ENCODE data around the gene MSH6. TPM values are rescaled to one million over a fixed set of nuclear protein-coding genes. Genes with fewer than 3 reads are reported as not detected.

Gene MSH6
- total RNA-seq, 1 donor from 2014 or later: 33.6 TPM

DNA sequence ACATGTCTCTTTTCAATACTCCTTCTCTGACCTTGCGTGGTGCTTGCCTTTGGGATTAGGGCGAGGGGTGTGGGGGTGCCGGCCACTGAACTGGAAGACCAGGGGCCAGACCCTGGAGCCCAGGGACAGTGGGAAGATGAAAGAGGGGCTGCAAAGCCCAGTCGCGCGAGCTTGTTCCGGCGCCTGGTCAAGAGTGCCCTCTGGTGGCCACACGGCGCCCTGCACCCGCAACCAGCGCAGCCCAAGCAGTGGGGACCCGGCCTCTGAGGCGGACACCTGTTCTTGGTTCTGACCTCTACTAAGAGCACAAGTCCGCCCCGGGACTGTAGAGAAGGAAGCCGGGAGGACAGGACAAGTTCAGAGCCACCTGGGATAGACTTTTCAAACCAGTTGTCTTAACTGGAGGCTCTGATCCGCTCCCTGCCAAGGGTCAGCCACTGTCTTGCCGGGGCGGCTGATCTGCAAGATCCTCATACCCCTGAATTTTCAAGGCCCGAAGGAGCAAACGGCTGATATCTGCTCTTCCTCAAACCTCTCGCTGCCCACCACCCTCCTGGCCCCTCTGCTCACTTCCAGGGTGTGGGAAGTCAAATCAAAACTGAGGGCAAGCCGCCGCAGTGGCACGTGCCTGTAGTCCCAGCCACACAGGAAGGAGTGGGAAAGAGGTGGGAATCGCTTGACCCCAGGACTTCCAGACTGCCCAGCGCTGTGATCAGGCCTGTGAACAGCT lies 14.9 kb upstream of the MSH6 start:
- Histone ChIP-seq H3K36me3 (ENCODE audit: control insufficient read depth, insufficient read depth, low read length) (no peaks in the 10 kb centered on the region), H3K27me3 (ENCODE audit: control insufficient read depth, insufficient read depth, low read length) (no peaks in the 10 kb centered on the region), H3K4me3 (ENCODE audit: low read depth, low read length) (no peak overlapping the region)
- TF ChIP-seq CTCF (IDR thresholded peaks at IDR 0.05; ENCODE audit: insufficient read depth, low read length, poor library complexity, severe bottlenecking): peak; percentile 97
- DNase-seq (ENCODE audit: low read depth): no peak

DNA sequence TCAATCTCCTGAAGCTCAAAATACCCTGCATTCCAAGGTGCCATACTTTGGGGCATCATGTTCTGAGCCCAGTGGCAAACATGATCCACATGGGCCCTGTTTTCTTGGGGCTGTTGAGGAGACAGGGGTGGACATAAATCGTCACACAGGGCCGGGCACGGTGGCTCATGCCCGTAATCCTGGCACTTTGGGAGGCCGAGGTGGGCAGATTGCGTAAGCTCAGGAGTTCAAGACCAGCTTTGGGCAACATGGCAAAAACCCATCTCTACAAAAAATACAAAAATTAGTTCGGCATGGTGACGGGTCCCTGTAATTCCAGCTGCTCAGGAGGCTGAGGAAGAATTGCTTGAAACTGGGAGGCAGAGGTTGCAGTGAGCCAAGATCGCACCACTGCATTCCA lies 13.6 kb upstream of the MSH6 start:
- no peak for DNase-seq (ENCODE audit: low read depth)
- Histone ChIP-seq H3K4me3 (ENCODE audit: low read depth, low read length) (no peak overlapping the region), H3K27me3 (ENCODE audit: control insufficient read depth, insufficient read depth, low read length) (no peaks in the 10 kb centered on the region), H3K36me3 (ENCODE audit: control insufficient read depth, insufficient read depth, low read length) (no peaks in the 10 kb centered on the region)
- TF ChIP-seq CTCF (IDR thresholded peaks at IDR 0.05; ENCODE audit: insufficient read depth, low read length, poor library complexity, severe bottlenecking): no peak

DNA sequence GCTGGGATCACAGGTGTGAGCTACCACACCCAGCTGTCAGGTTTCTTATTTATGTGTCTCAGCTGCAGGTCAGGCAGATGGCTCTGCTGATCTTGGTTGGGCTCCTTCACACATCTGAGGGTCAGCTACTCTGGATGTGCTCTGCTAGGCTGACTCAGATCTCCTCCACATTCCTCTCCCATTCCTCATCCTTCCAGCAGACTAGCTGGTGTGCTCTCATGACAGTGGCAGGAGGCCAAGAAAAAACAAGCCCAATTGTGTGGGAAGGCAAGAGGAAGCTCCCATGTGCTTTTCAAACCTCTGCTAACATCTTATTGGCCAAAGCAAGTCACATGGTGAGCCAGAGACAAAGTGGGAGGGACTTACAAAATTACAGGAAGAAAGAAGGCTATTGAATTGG lies 11.7 kb upstream of the MSH6 start:
- H3K27me3 ChIP-seq (ENCODE audit: control insufficient read depth, insufficient read depth, low read length): no peaks in the 10 kb centered on the region

GRCh38 chr2:47772343-47772742 lies 10.6 kb upstream of the MSH6 start:
- TF ChIP-seq CTCF (IDR thresholded peaks at IDR 0.05; ENCODE audit: insufficient read depth, low read length, poor library complexity, severe bottlenecking): no peak
- no peak overlapping the region for H3K4me3 ChIP-seq (ENCODE audit: low read depth, low read length)
- H3K36me3 ChIP-seq (ENCODE audit: control insufficient read depth, insufficient read depth, low read length): no peaks in the 10 kb centered on the region
- DNase-seq (ENCODE audit: low read depth): no peak
- no peaks in the 10 kb centered on the region for H3K27me3 ChIP-seq (ENCODE audit: control insufficient read depth, insufficient read depth, low read length)

More for the DNA sequence above, 11.7 kb upstream of the MSH6 start:
- Histone ChIP-seq H3K4me3 (ENCODE audit: low read depth, low read length) (no peak overlapping the region), H3K36me3 (ENCODE audit: control insufficient read depth, insufficient read depth, low read length) (no peaks in the 10 kb centered on the region)
- DNase-seq (ENCODE audit: low read depth): peak; percentile 97
- no peak for TF ChIP-seq CTCF (IDR thresholded peaks at IDR 0.05; ENCODE audit: insufficient read depth, low read length, poor library complexity, severe bottlenecking)

DNA sequence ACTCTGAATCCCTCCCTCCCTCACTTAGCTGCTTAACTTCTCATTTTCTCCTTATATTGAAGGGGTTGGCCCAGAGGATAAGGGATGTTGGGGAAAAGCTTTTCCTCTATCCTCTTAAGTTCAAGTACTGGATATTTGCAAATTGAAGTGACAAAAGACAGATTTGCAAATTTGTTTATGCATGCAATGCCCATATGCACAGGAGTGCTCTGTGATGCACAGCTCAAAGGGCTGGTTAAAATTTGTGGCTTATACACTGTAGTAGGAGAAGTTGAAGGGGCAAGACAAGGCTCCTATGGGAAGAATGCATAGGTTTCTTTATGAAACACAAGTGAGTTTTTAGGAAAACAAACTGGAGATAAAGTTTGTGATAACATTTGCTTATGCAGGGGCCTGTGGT lies 8.4 kb upstream of the MSH6 start:
- Histone ChIP-seq H3K27me3 (ENCODE audit: control insufficient read depth, insufficient read depth, low read length) (no peaks in the 10 kb centered on the region), H3K4me3 (ENCODE audit: low read depth, low read length) (no peak overlapping the region), H3K36me3 (ENCODE audit: control insufficient read depth, insufficient read depth, low read length) (no peaks in the 10 kb centered on the region)
- no peak for DNase-seq (ENCODE audit: low read depth)
- TF ChIP-seq CTCF (IDR thresholded peaks at IDR 0.05; ENCODE audit: insufficient read depth, low read length, poor library complexity, severe bottlenecking): no peak

Data from kidney epithelial cell (primary cell).